H1 (cell line): ENCODE results near the gene DMBT1. TPM values are rescaled to one million over a fixed set of nuclear protein-coding genes. Genes with fewer than 3 reads are reported as not detected.
A peak's percentile ranks its signal among the peaks of the same experiment; 100 is the strongest.

Source experiments
- CTCF ChIA-PET: fragments of 300-600 bp; sonication (Branson Sonifier 250); formaldehyde crosslinking; loops from one replicate; lab custom pipeline; 2021; ENCODE audit not compliant: partially characterized antibody; lab: Charles Lee
- POLR2A ChIA-PET: fragments of 300-600 bp; sonication (Branson Sonifier 250); formaldehyde crosslinking; loops from one replicate; lab custom pipeline; 2021; ENCODE audit warnings: inconsistent platforms; ENCODE audit not compliant: partially characterized antibody; lab: Charles Lee
- DNase-seq, 2 experiments: peaks; one replicate each; pipeline versions ENCODE4 v3.0.0 to v3.0.0-alpha.2; 2010 to 2022; ENCODE audit warnings: low spot score in 2 of 2, low read depth in 1 of 2, mixed read lengths in 1 of 2
- FAIRE-seq: peaks from 2 replicates; lab custom pipeline; 2011; peaks lifted over from hg19 to GRCh38; lab: Jason Lieb, UNC
- H2AFZ ChIP-seq: 2 replicates; pipeline ENCODE4 v1.8.1; 2012; ENCODE audit warnings: low read length, inconsistent platforms
- H2AK5ac ChIP-seq: 2 replicates; pipeline ENCODE4 v1.6.1; 2013; ENCODE audit warnings: low read depth, low read length
- H2BK120ac ChIP-seq: replicated peaks from 2 replicates; pipeline ENCODE3; 2013; ENCODE audit warnings: low read depth, low read length, inconsistent platforms
- H2BK12ac ChIP-seq: 2 replicates; pipeline ENCODE4 v1.6.1; 2013; ENCODE audit warnings: low read depth, low read length
- H2BK15ac ChIP-seq: 2 replicates; pipeline ENCODE4 v1.6.1; 2013; ENCODE audit warnings: low read length
- H2BK20ac ChIP-seq: 2 replicates; pipeline ENCODE4 v1.6.1; 2013; ENCODE audit warnings: low read length
- H2BK5ac ChIP-seq: 2 replicates; pipeline ENCODE4 v1.6.1; 2013; ENCODE audit warnings: low read depth, low read length
- H3K14ac ChIP-seq: 2 replicates; pipeline ENCODE4 v1.6.1; 2013; ENCODE audit warnings: inconsistent platforms; ENCODE audit not compliant: insufficient read length
- H3K18ac ChIP-seq: 2 replicates; pipeline ENCODE4 v1.6.1; 2013; ENCODE audit warnings: low read length; ENCODE audit errors: extremely low read depth
- H3K23ac ChIP-seq: 2 replicates; pipeline ENCODE4 v1.6.1; 2013; ENCODE audit warnings: inconsistent platforms; ENCODE audit not compliant: insufficient read length
- H3K23me2 ChIP-seq: 2 replicates; pipeline ENCODE4 v1.6.1; 2013; ENCODE audit warnings: low read depth, low read length
- H3K27ac ChIP-seq: 2 replicates; pipeline ENCODE4 v1.6.1; 2011; ENCODE audit warnings: low read depth, low read length, inconsistent platforms
- H3K27me3 ChIP-seq, 4 experiments: replicated peaks in 1 of 4; 1 replicate in 1 of 4; 2 replicates in 3 of 4; pipeline versions ENCODE4 v1.6.1 to v1.8.1; 2011 to 2013; ENCODE audit warnings: low read length in 3 of 4, mild to moderate bottlenecking in 3 of 4, inconsistent platforms in 2 of 4, mixed read lengths in 2 of 4, moderate library complexity in 1 of 4; ENCODE audit not compliant: control insufficient read depth in 3 of 4, insufficient read depth in 3 of 4; ENCODE audit errors: extremely low read depth in 1 of 4
- H3K36me3 ChIP-seq, 4 experiments: 2 replicates each; pipeline versions ENCODE4 v1.6.1 to v1.8.1; 2011 to 2013; ENCODE audit warnings: mild to moderate bottlenecking in 4 of 4, low read length in 3 of 4, moderate library complexity in 2 of 4, control low read depth in 1 of 4, inconsistent platforms in 1 of 4; ENCODE audit not compliant: insufficient read depth in 4 of 4, control insufficient read depth in 2 of 4
- H3K4ac ChIP-seq: replicated peaks from 2 replicates; pipeline ENCODE3; 2013; ENCODE audit warnings: low read length, low read depth, mixed read lengths, inconsistent platforms; ENCODE audit not compliant: insufficient read length
- H3K4me1 ChIP-seq, 4 experiments: replicated peaks in 1 of 4; 1 replicate in 1 of 4; 2 replicates in 3 of 4; pipeline versions ENCODE4 v1.6.1 to v1.8.1; 2011 to 2013; ENCODE audit warnings: low read length in 3 of 4, inconsistent platforms in 2 of 4, mixed read lengths in 1 of 4; ENCODE audit not compliant: insufficient read depth in 4 of 4, control insufficient read depth in 3 of 4
- H3K4me2 ChIP-seq, 2 experiments: 2 replicates each; pipeline versions ENCODE4 v1.6.1 to v1.8.1; 2011 to 2013; ENCODE audit warnings: low read depth in 2 of 2, low read length in 2 of 2, control low read depth in 1 of 2, inconsistent platforms in 1 of 2, mild to moderate bottlenecking in 1 of 2; ENCODE audit not compliant: insufficient read depth in 1 of 2
- H3K4me3 ChIP-seq, 4 experiments: fragments of 200-600, 300-600 bp in 1 of 4; sonication (generic), shearing (Covaris generic), sonication (Bioruptor Twin) in 1 of 4; 2 replicates each; pipeline versions ENCODE4 v1.5.1 to v1.8.1; 2011 to 2016; ENCODE audit warnings: low read length in 4 of 4, low read depth in 3 of 4, control low read depth in 2 of 4, inconsistent platforms in 2 of 4, mild to moderate bottlenecking in 2 of 4, mixed read lengths in 1 of 4, moderate library complexity in 1 of 4; ENCODE audit not compliant: insufficient read depth in 2 of 4; ENCODE audit errors: extremely low read depth in 1 of 4
- H3K56ac ChIP-seq: replicated peaks from 2 replicates; pipeline ENCODE3; 2013; ENCODE audit warnings: low read depth, mild to moderate bottlenecking, mixed read lengths, low read length, inconsistent platforms; ENCODE audit not compliant: insufficient read length
- H3K79me1 ChIP-seq: 2 replicates; pipeline ENCODE4 v1.6.1; 2013; ENCODE audit warnings: low read depth, low read length, control low read depth
- H3K79me2 ChIP-seq, 2 experiments: 2 replicates each; pipeline versions ENCODE4 v1.6.1 to v1.8.1; 2012 to 2013; ENCODE audit warnings: low read length in 2 of 2, mild to moderate bottlenecking in 2 of 2, inconsistent platforms in 1 of 2; ENCODE audit not compliant: insufficient read depth in 2 of 2, control insufficient read depth in 1 of 2
- H3K9ac ChIP-seq, 4 experiments: replicated peaks in 1 of 4; 1 replicate in 1 of 4; 2 replicates in 3 of 4; pipeline versions ENCODE4 v1.6.1 to v1.8.1; 2011 to 2013; ENCODE audit warnings: low read depth in 3 of 4, low read length in 3 of 4, control low read depth in 2 of 4, mild to moderate bottlenecking in 2 of 4, moderate library complexity in 2 of 4, inconsistent platforms in 1 of 4; ENCODE audit errors: extremely low read depth in 1 of 4
- H3K9me3 ChIP-seq, 2 experiments: 2 replicates each; pipeline versions ENCODE4 v1.6.1 to v1.8.1; 2012 to 2013; ENCODE audit warnings: mild to moderate bottlenecking in 2 of 2, moderate library complexity in 2 of 2, control low read depth in 1 of 2, inconsistent platforms in 1 of 2, low read depth in 1 of 2, low read length in 1 of 2, mixed read lengths in 1 of 2; ENCODE audit not compliant: insufficient read depth in 2 of 2
- H4K20me1 ChIP-seq, 2 experiments: replicated peaks in 1 of 2; 2 replicates each; pipeline versions ENCODE3 to v1.8.1; 2011 to 2013; ENCODE audit warnings: inconsistent platforms in 2 of 2, low read length in 2 of 2, mild to moderate bottlenecking in 1 of 2; ENCODE audit not compliant: insufficient read depth in 2 of 2, control insufficient read depth in 1 of 2
- H4K5ac ChIP-seq: 2 replicates; pipeline ENCODE4 v1.6.1; 2013; ENCODE audit warnings: low read length, low read depth, mixed read lengths, inconsistent platforms; ENCODE audit not compliant: insufficient read length
- H4K8ac ChIP-seq: 2 replicates; pipeline ENCODE4 v1.8.0; 2013; ENCODE audit warnings: mild to moderate bottlenecking, moderate library complexity, low read length, inconsistent platforms; ENCODE audit not compliant: insufficient read depth; ENCODE audit errors: extremely low read depth
- H4K91ac ChIP-seq: replicated peaks from 2 replicates; pipeline ENCODE3; 2013; ENCODE audit warnings: low read length, mixed read lengths, inconsistent platforms; ENCODE audit not compliant: insufficient read length
- BACH1 ChIP-seq: IDR thresholded peaks from 2 replicates; pipeline ENCODE4 v1.6.1; 2012; ENCODE audit warnings: low read length, improper control_type of control experiment
- CHD1 ChIP-seq: IDR thresholded peaks from 2 replicates; pipeline ENCODE4 v1.6.1; 2012; ENCODE audit warnings: low read depth, low read length, improper control_type of control experiment
- E2F6 ChIP-seq: IDR thresholded peaks from 2 replicates; pipeline ENCODE4 v1.6.1; 2012; ENCODE audit warnings: inconsistent platforms
- EZH2 ChIP-seq: fragments of 200-600 bp; sonication (generic); IDR thresholded peaks from 2 replicates; pipeline ENCODE4 v1.7.1; 2012; ENCODE audit warnings: low read depth, mild to moderate bottlenecking, moderate library complexity, low read length, inconsistent platforms; ENCODE audit not compliant: severe bottlenecking
- GABPA ChIP-seq: IDR thresholded peaks from 2 replicates; pipeline ENCODE4 v1.6.1; 2011; ENCODE audit warnings: mild to moderate bottlenecking, low read length, moderate library complexity, borderline replicate concordance; ENCODE audit not compliant: insufficient read depth
- GTF2F1 ChIP-seq: IDR thresholded peaks from 2 replicates; pipeline ENCODE4 v1.6.1; 2012; ENCODE audit warnings: low read depth, low read length, improper control_type of control experiment, borderline replicate concordance
- HDAC6 ChIP-seq: IDR thresholded peaks from one replicate; pipeline ENCODE4 v1.7.1; 2012; ENCODE audit warnings: low read depth, mild to moderate bottlenecking, inconsistent platforms, low read length, moderate library complexity
- KDM1A ChIP-seq: fragments of 200-600, 300-600 bp; sonication (generic); IDR thresholded peaks from 2 replicates; pipeline ENCODE4 v1.7.1; 2016; ENCODE audit warnings: mild to moderate bottlenecking, low read length, borderline replicate concordance
- NANOG ChIP-seq: IDR thresholded peaks from 2 replicates; pipeline ENCODE4 v1.6.1; 2011; ENCODE audit warnings: low read length, low read depth, mild to moderate bottlenecking, inconsistent platforms; ENCODE audit not compliant: insufficient read depth, poor library complexity, severe bottlenecking
- RAD21 ChIP-seq, 2 experiments: IDR thresholded peaks in 1 of 2; conservative IDR thresholded peaks in 1 of 2; 2 replicates each; pipeline ENCODE4 v1.6.1; 2011; ENCODE audit warnings: low read depth in 2 of 2, low read length in 2 of 2, improper control_type of control experiment in 1 of 2, inconsistent platforms in 1 of 2, mild to moderate bottlenecking in 1 of 2, moderate library complexity in 1 of 2
- SP2 ChIP-seq: IDR thresholded peaks from 2 replicates; pipeline ENCODE4 v1.6.1; 2012; ENCODE audit warnings: mild to moderate bottlenecking, low read length, inconsistent platforms
- SRF ChIP-seq: IDR thresholded peaks from 2 replicates; pipeline ENCODE4 v1.6.1; 2011; ENCODE audit warnings: mild to moderate bottlenecking, low read depth, low read length, moderate library complexity
- TEAD4 ChIP-seq: IDR thresholded peaks from 2 replicates; pipeline ENCODE4 v1.6.1; 2012; ENCODE audit warnings: low read depth, low read length, inconsistent platforms, mixed read lengths
- ZNF274 ChIP-seq: IDR thresholded peaks from 2 replicates; pipeline ENCODE4 v1.7.0; 2012; ENCODE audit warnings: low read length, borderline replicate concordance; ENCODE audit errors: extremely low read depth
- WGBS, 2 experiments: shearing (Covaris generic) in 1 of 2; methylation state at CpG; one replicate each; pipeline versions ENCODE4 v1.1.6 to v1.1.7; 2013 to 2015; ENCODE audit warnings: low lambda C conversion rate in 2 of 2, mixed read lengths in 2 of 2, inconsistent platforms in 1 of 2, low coverage in 1 of 2, missing lambda C conversion rate in 1 of 2; ENCODE audit not compliant: insufficient replicate concordance in 2 of 2, insufficient coverage in 1 of 2, insufficient read length in 1 of 2; ENCODE audit errors: extremely low coverage in 1 of 2, missing lambda C conversion rate in 1 of 2; 5-methylcytosine and 5-hydroxymethylcytosine counted together
- polyA plus RNA-seq, 7 experiments: library from polyadenylated mRNA; depleted of rRNA in 3 of 7; stranded (reverse) in 5 of 7; unstranded in 2 of 7; fragments of >200 nt in 5 of 7; fragments of 200-250 nt in 2 of 7; gene quantifications; 1 replicate in 5 of 7; 2 replicates in 1 of 7; 4 replicates in 1 of 7; pipeline versions ENCODE4 v1.2.1 to v1.2.3, GENCODE V29; 2011 to 2013; ENCODE audit warnings: missing spikeins in 2 of 7, mixed read lengths in 2 of 7
- total RNA-seq: library from RNA; stranded (reverse); fragmentation: NEBNext Ultra II Directional; extraction: Animal tissue kit (Norgen Biotek cat#: 25700); gene quantifications from 2 replicates; pipeline ENCODE4 v1.2.1, GENCODE V29; 2021

Gene DMBT1
- total and polyA plus RNA-seq, 2 of the 8 experiments (the other 6 are each of a cell fraction or from before 2014, with no cell fraction given) = 0.03 TPM; not detected in 1

GRCh38 chr10:122550983-122551382, 9.6 kb upstream of the DMBT1 start:
- Histone ChIP-seq H4K20me1 (no peaks in the 10 kb centered on the region), H3K4me2 (no peak overlapping the region), H2AK5ac (no peak overlapping the region), H2BK5ac (no peak overlapping the region), H3K4me3 (no peak overlapping the region), H3K23me2 (no peaks in the 10 kb centered on the region), H3K27ac (no peak overlapping the region), H3K9me3 (no peaks in the 10 kb centered on the region), H3K79me1 (no peaks in the 10 kb centered on the region), H3K14ac (no peak overlapping the region), H2AFZ (0 out of 2 replicates have a peak overlapping the region, but pooled peaks have one; percentile 3), H3K4me1 (no peaks in the 10 kb centered on the region), H3K79me2 (no peaks in the 10 kb centered on the region), H3K9ac (no peak overlapping the region), H2BK120ac (no peak overlapping the region), H3K56ac (no peak overlapping the region), H3K27me3 (no peaks in the 10 kb centered on the region), H3K36me3 (no peaks in the 10 kb centered on the region), H3K23ac (no peak overlapping the region), H4K91ac (no peak overlapping the region), H3K18ac (no peak overlapping the region), H4K5ac (no peak overlapping the region), H2BK20ac (no peak overlapping the region), H2BK12ac (no peak overlapping the region), H3K4ac (no peak overlapping the region), H2BK15ac (no peak overlapping the region), H4K8ac (no peak overlapping the region)
- TF ChIP-seq SRF (no peak), KDM1A (no peak), RAD21 (IDR thresholded peaks at IDR 0.05 in 1 of 2, conservative IDR thresholded peaks at IDR 0.05 in 1 of 2; ENCODE audit: low read depth in 2 of 2, low read length in 2 of 2) (no peak), BACH1 (no peak), EZH2 (no peak), NANOG (no peak), HDAC6 (no peak), ZNF274 (no peak), CHD1 (no peak), E2F6 (no peak), GABPA (no peak), GTF2F1 (no peak), TEAD4 (no peak), SP2 (no peak)
- DNase-seq (no peak), FAIRE-seq (no peak)
- POLR2A ChIA-PET = no interaction called here
- WGBS, 2 experiments = 92% methylated on average over 3 of the region's 3 CpGs; no CpG with 5 or more reads in 1 of the 2 experiments
- CTCF ChIA-PET = interaction anchor here (1.3 to 5.0 kb wide), 2 partner anchors 16 to 91 kb away, joined by 4 to 33 read pairs; no protein-coding TSS in a partner anchor
